Activated CD8-positive, alpha-beta memory T cell treated with anti-CD3 and anti-CD28 coated beads for 36 hours (primary cell): ENCODE results near the gene SAMD14. TPM values are rescaled to one million over a fixed set of nuclear protein-coding genes. Genes with fewer than 3 reads are reported as not detected.

Source experiments
- CTCF ChIA-PET: fragments of 350-600 bp; sonication (Branson Sonifier 250); formaldehyde crosslinking; loops from one replicate; lab custom pipeline; 2021; ENCODE audit warnings: antibody characterized with exemption; lab: Charles Lee
- POLR2A ChIA-PET: fragments of 350-600 bp; sonication (Branson Sonifier 250); formaldehyde crosslinking; loops from one replicate; lab custom pipeline; 2021; ENCODE audit warnings: antibody characterized with exemption; lab: Charles Lee
- total RNA-seq, 2 experiments: library from RNA; stranded (reverse); gene quantifications; one replicate each; pipeline ENCODE4 v1.2.3, GENCODE V29; 2021

Gene SAMD14
- total RNA-seq, 2 experiments from 2014 or later = 1.0 to 1.2 TPM

GRCh38 chr17:50097926-50098325 lies 32.0 kb downstream of the SAMD14 start:
- CTCF ChIA-PET = interaction anchor here (0.7 to 1.4 kb wide), 3 partner anchors 11 to 42 kb away, joined by 3 to 4 read pairs (median 4); partner anchors contain the start of gene ITGA3
- POLR2A ChIA-PET = no interaction called here

- CTCF ChIA-PET = interaction anchor here (0.7 to 1.4 kb wide), 4 partner anchors 11 to 41 kb away, joined by 3 to 4 read pairs (median 4); partner anchors contain the start of gene ITGA3
- POLR2A ChIA-PET = no interaction called here
These were observed 32.5 kb downstream of the SAMD14 start for GRCh38 chr17:50097455-50097854.

GRCh38 chr17:50096758-50097157 lies 33.2 kb downstream of the SAMD14 start:
- POLR2A ChIA-PET = no interaction called here

GRCh38 chr17:50096092-50096491 lies 33.9 kb downstream of the SAMD14 start:
- POLR2A ChIA-PET = no interaction called here
- CTCF ChIA-PET = interaction anchor here (0.7 to 3.1 kb wide), 5 partner anchors 8 to 201 kb away, joined by 3 to 17 read pairs (median 4); no protein-coding TSS in a partner anchor

More at GRCh38 chr17:50096758-50097157, 33.2 kb downstream of the SAMD14 start:
- CTCF ChIA-PET = interaction anchor here (0.7 to 1.4 kb wide), 7 partner anchors 9 to 201 kb away, joined by 3 to 6 read pairs (median 4); partner anchors contain the start of gene ITGA3

- POLR2A ChIA-PET = no interaction called here
- CTCF ChIA-PET = interaction anchor here (1.4 to 3.1 kb wide), 3 partner anchors 16 to 202 kb away, joined by 4 to 17 read pairs (median 8); no protein-coding TSS in a partner anchor
These were observed 34.3 kb downstream of the SAMD14 start for GRCh38 chr17:50095626-50096037.

GRCh38 chr17:50094753-50095619 lies 35.0 kb downstream of the SAMD14 start, which contains the start of gene PDK2:
PDK2 (plus strand) TSS chr17:50095351; CDS start chr17:50095436, 85 bp downstream.
- ChIA-PET CTCF (interaction anchor here (0.7 to 3.1 kb wide), 25 partner anchors 9 to 302 kb away, joined by 3 to 17 read pairs (median 4); partner anchors contain the start of genes DLX3, ITGA3, LRRC59 and SGCA), POLR2A (interaction anchor here (0.5 to 1.2 kb wide), 4 partner anchors 10 to 331 kb away, joined by 3 to 4 read pairs (median 3); partner anchors contain the start of gene FAM117A)

GRCh38 chr17:50094243-50094752 lies 35.7 kb downstream of the SAMD14 start:
- CTCF ChIA-PET = interaction anchor here (0.7 to 3.1 kb wide), 30 partner anchors 9 to 303 kb away, joined by 3 to 17 read pairs (median 4); partner anchors contain the start of genes DLX3, ITGA3, LRRC59 and SGCA
- POLR2A ChIA-PET = interaction anchor here (0.5 to 1.2 kb wide), 5 partner anchors 9 to 330 kb away, joined by 3 to 4 read pairs (median 3); partner anchors contain the start of genes FAM117A and ITGA3

- POLR2A ChIA-PET = interaction anchor here (0.9 to 1.2 kb wide), 2 partner anchors 38 to 67 kb away, joined by 3 read pairs; partner anchors contain the start of gene ITGA3
These were observed 36.2 kb downstream of the SAMD14 start for GRCh38 chr17:50093807-50094206.

GRCh38 chr17:50093246-50093645 lies 36.7 kb downstream of the SAMD14 start:
- CTCF ChIA-PET = interaction anchor here (0.7 to 3.1 kb wide), 14 partner anchors 14 to 205 kb away, joined by 3 to 17 read pairs (median 4); partner anchors contain the start of gene SGCA
- POLR2A ChIA-PET = no interaction called here

More at GRCh38 chr17:50093807-50094206, 36.2 kb downstream of the SAMD14 start:
- CTCF ChIA-PET = interaction anchor here (0.9 to 3.1 kb wide), 26 partner anchors 9 to 203 kb away, joined by 3 to 17 read pairs (median 4); partner anchors contain the start of genes ITGA3 and SGCA

- ChIA-PET CTCF (interaction anchor here (1.1 to 1.8 kb wide), 6 partner anchors 10 to 94 kb away, joined by 3 to 8 read pairs (median 4); partner anchors contain the start of gene ITGA3), POLR2A (no interaction called here)
These were observed 38.1 kb downstream of the SAMD14 start for GRCh38 chr17:50091918-50092285.

- POLR2A ChIA-PET = no interaction called here
- CTCF ChIA-PET = interaction anchor here (1.1 to 1.8 kb wide), 4 partner anchors 24 to 93 kb away, joined by 3 to 8 read pairs (median 4); partner anchors contain the start of gene ITGA3
These were observed 38.7 kb downstream of the SAMD14 start for GRCh38 chr17:50090971-50091917.

- POLR2A ChIA-PET = no interaction called here
These were observed 39.9 kb downstream of the SAMD14 start for GRCh38 chr17:50090071-50090470.

GRCh38 chr17:50088952-50089825 lies 40.8 kb downstream of the SAMD14 start:
- CTCF ChIA-PET = interaction anchor here (0.6 to 2.9 kb wide), 3 partner anchors 11 to 92 kb away, joined by 4 to 15 read pairs (median 12); partner anchors contain the start of gene PPP1R9B
- POLR2A ChIA-PET = no interaction called here

More at GRCh38 chr17:50090071-50090470, 39.9 kb downstream of the SAMD14 start:
- CTCF ChIA-PET = no interaction called here

GRCh38 chr17:50087912-50088405 lies 42.0 kb downstream of the SAMD14 start:
- CTCF ChIA-PET = interaction anchor here (0.5 to 2.9 kb wide), 24 partner anchors 8 to 274 kb away, joined by 3 to 42 read pairs (median 4); partner anchors contain the start of gene PPP1R9B
- POLR2A ChIA-PET = no interaction called here

GRCh38 chr17:50087246-50087911 lies 42.6 kb downstream of the SAMD14 start:
- POLR2A ChIA-PET = no interaction called here
- CTCF ChIA-PET = interaction anchor here (0.5 to 2.9 kb wide), 29 partner anchors 9 to 479 kb away, joined by 3 to 42 read pairs (median 4); no protein-coding TSS in a partner anchor

- ChIA-PET POLR2A (no interaction called here), CTCF (interaction anchor here (0.8 to 1.3 kb wide), 3 partner anchors 11 to 83 kb away, joined by 4 to 7 read pairs (median 6); partner anchors contain the start of gene ITGA3)
These were observed 48.2 kb downstream of the SAMD14 start for GRCh38 chr17:50081757-50082156.
